GM19324 (cell line): ENCODE data around the gene TECRL.

ENCODE experiments used
- ATAC-seq: cut with Tn5 transposase; IDR thresholded peaks from one replicate; pipeline ENCODE4 v1.9.1; 2021; ENCODE audit warnings: mild to moderate bottlenecking, moderate library complexity; ENCODE audit not compliant: unreplicated experiment, low FRiP score

The TECRL gene, protein sequence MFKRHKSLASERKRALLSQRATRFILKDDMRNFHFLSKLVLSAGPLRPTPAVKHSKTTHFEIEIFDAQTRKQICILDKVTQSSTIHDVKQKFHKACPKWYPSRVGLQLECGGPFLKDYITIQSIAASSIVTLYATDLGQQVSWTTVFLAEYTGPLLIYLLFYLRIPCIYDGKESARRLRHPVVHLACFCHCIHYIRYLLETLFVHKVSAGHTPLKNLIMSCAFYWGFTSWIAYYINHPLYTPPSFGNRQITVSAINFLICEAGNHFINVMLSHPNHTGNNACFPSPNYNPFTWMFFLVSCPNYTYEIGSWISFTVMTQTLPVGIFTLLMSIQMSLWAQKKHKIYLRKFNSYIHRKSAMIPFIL

DNA sequence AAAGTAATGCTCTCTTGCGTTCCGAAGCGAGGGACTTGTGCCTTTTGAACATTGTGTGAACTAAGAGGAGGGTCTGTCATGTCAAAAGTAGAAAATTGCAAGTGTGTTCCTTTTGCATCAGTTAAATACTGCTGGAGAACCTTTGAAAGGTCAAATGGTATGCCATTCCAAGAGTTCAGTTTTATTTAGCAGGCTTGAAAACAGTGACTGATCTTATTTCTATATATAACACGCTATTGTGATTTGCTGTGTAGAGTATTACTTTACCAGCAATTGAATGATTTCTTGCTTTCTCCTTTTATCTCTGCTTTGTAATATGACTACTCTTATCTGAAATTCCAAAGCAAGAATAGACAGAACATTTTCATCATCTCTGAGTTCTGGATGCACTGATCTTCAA is at the start of gene TECRL:
TSS of gene TECRL (minus strand) at position 151 of the 400 bp plus-strand sequence. CDS start at position 52, 99 bp downstream.
- ATAC-seq, result no peak

- ATAC-seq, result no peak
Measured at GRCh38 chr4:64432674-64433073, 23.4 kb upstream of the TECRL start.

DNA sequence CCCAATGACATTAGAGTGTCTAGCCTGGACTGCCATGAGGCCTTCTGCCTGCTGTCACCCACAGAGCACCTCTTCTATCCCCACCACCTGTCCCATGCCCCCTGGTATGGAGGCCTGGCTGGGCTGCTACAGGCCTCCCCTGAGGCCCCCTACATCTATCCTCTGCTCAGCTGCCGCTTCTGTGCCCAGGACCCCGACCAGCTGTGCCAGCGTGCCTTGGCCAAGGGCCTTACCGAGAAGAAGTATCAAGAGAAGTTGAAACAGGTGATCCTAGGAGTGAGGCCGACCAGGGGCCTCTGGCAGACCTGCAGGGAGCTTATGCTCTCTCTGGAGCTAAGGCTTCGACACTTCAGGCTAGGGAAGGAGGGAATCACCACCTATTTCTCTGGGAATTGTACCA is 21.7 kb upstream of the TECRL start:
- ATAC-seq, result no peak

DNA sequence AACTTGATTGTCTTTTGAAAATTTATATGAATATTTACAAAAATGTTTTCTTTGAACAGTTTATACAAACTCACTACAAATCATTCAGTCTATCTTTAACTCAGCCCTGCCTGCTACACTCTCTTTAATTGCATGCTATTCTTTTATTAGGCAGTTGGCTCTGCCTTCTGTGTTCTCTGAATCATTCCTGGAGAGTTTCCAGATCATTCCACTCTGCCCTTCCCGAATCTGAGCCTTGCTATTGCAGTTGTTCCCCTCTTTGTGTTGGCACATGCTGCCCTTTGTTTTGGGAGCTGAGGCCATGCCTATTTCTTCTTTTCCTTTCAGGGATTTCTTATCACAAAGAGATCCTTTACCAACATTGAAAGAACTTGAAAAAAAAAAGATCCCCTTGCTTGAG is 8.7 kb upstream of the TECRL start:
- ATAC-seq, result no peak

GRCh38 chr4:64407000-64407399 is 2.2 kb downstream of the TECRL start:
- no peak for ATAC-seq

GRCh38 chr4:64405761-64406160 is 3.5 kb downstream of the TECRL start:
- no peak for ATAC-seq

DNA sequence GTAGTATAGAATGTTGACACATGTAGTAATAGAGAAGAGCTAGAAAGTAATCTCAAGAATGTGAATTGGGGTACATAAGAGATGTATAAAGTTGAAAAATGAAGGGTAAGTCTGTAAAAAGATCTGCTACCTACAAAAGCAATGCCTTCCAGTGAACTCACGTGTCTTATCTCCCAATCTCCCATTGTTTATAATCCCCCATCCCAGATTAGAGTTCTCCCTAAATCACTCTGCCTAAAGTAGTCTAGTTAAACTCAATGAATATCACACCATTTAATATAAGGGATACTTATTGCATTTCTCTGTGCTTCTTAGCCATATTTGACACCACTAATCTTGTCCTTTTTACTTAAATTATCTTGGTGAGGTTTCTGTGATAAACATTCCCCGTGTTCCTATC is 6.6 kb downstream of the TECRL start:
- ATAC-seq, result no peak

DNA sequence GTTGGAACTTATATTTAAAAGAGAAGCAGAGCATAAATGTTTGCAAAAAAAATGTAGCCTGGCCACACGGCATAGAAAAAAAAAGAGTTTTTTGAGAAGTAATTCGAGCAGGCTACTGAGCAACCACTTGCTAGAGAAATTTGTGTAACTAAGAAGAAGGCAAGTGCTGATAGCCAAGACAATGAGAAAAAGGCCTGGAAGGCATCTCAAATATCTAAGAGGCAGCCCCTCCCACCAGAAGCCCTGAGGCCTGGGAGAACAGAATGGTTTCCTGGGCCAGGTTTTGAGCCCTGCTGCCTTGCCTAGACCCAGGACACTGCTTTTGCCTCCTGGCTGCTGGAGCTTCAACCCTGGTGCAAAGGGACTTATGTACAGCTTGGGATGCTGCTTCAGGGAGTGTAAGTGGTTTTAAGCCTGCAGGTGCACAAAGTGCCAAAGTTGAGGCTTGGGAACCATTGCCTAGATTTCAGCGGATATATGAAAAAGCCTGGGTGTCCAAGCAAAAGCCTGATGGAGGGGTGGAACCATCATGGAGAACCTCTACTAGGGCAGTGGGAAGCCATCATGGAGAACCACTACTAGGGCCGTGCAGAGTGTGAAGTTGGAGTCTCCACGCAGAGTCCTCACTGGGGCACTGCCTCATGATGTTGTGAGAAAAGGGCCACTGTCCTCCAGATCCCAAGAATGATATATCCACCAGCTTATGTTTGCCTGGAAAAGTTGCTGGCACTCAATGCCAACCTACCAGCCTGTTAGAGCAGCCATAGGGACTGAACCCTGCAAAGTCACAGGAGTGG is 9.7 kb downstream of the TECRL start:
- no peak for ATAC-seq

DNA sequence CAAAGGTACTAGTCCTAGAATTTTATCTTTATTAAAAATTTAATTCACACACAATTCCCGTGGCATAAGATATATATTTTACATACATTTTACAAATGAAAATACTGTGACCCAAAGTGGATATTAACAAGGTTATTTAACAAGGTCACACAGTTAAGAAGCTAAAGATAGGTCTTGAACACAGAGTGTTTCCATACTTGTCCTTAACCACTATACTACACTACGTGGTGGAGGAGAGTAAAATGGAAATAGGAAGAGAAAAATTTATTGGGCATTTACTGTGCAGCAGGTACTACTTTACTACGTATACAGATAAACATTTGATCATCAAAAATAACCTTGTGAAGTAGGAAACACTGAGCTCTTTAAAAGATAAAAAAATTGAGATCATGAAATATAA is 14.8 kb downstream of the TECRL start:
- no peak for ATAC-seq

DNA sequence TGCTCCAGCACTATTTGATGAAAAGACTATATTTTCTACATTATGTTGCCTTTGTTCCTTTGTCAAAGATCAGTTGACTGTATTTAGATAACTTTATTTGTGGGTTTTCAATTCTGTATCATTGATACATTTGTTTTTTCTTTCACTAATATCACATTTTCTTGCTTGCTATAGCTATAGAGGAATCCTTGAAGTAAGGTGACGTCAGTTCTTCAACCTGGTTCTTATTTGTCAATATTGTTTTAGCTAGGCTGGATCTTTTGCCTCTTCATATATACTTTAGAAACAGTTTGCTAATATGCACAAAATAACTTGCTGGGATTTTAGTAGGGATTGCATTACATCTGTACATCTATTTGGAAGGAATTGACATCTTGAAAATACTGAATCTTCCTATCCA is 21.0 kb downstream of the TECRL start:
- ATAC-seq, result no peak

GRCh38 chr4:64385220-64385619 is 24.0 kb downstream of the TECRL start:
- no peak for ATAC-seq

- no peak for ATAC-seq
Measured at GRCh38 chr4:64384237-64385203, 24.7 kb downstream of the TECRL start.

- ATAC-seq, result no peak
Measured at GRCh38 chr4:64368741-64369140, 40.5 kb downstream of the TECRL start.

- no peak for ATAC-seq
Measured at GRCh38 chr4:64361399-64361740, 47.9 kb downstream of the TECRL start.

GRCh38 chr4:64360664-64361398 is 48.4 kb downstream of the TECRL start:
- ATAC-seq, result no peak

DNA sequence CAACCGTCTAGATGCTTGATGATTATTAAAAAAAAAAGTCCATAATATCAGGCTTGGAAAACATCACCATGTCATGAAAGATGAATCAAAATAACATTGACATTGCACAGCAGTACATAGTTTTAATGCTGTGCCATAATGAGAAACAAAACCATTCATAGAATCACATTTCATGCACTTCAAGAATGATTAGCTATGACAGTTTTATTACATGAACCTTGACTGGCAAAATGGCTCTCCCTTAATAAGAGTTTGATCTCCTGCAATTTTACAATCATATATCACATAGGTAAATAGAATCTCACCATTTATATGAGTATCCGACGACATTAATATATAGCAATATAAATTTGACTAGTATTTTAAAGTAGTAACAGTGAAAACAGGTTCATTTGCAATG is 49.8 kb downstream of the TECRL start:
- ATAC-seq, result no peak

DNA sequence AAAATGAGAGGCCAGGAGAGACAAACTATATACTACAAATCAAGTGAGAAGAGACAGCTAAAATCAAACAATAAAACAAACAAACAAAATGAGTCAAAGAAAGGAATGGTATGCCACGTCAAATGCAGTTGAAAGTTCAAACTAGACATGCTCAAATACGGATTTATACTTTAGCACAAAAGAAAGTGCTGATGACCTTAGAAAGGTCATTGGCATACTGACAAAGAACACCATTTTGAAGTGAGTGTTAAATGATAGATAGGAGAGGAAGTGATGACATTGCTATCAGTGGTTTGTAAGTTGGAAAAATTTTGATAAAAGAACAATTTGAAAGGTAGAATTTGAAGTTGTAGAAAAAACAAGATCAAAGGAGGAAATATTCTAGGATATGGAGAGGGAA is 55.3 kb downstream of the TECRL start:
- no peak for ATAC-seq

DNA sequence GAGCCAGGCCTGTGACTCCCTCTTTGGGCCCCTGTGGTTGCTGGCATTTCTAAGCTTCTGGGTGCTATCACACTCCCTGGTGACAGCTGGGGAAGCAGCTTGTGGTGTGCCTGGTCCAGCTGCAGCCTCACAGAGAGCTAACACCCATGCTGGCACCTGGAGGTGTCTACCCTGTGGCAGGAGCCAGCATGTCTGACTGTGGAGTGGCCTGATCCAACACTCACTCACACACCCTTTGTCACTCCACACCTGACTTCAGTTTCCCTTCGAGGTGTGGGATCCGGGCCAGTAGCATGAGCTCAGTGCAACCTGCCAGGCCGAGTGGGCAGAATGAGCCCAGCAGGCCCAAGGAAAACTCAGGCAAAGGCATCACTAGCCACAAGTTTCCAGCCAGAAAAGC is 67.5 kb downstream of the TECRL start:
- ATAC-seq, result no peak

- no peak for ATAC-seq
Measured at GRCh38 chr4:64340218-64341110, 68.8 kb downstream of the TECRL start.
